HepG2 (cell line): ENCODE data around the gene HBA1. TPM values are rescaled to one million over a fixed set of nuclear protein-coding genes. Genes with fewer than 3 reads are reported as not detected.

ENCODE experiments used
- ATAC-seq: fragments of 200-7000 bp; cut with Tn5 transposase; 3 replicates; pipeline ENCODE4 v1.9.1; 2020; ENCODE audit warnings: mild to moderate bottlenecking, moderate library complexity
- BruUV-seq: library from RNA; stranded (reverse); fragments of 400-500 nt; replicated peaks from 2 replicates; lab custom pipeline; 2021; lab: Mats Ljungman, UMichigan
- CTCF ChIA-PET: fragments of 300-600 bp; formaldehyde crosslinking; extraction: SDS; loops from one replicate; lab custom pipeline; 2021; ENCODE audit warnings: low total read pairs, inconsistent platforms, low intra/inter-chr PET ratio; lab: Yijun Ruan, JAX
- POLR2A ChIA-PET: fragments of 350-600 bp; sonication (Branson Sonifier 250); formaldehyde crosslinking; loops from one replicate; lab custom pipeline; 2020; ENCODE audit warnings: antibody characterized with exemption, inconsistent platforms; lab: Yijun Ruan, JAX
- DNase-seq: peaks from one replicate; pipeline ENCODE4 v3.0.0-alpha.2; 2015; ENCODE audit warnings: low spot score
- FAIRE-seq: peaks from 3 replicates; lab custom pipeline; 2011; peaks lifted over from hg19 to GRCh38; lab: Jason Lieb, UNC
- H2AFZ ChIP-seq: one replicate; pipeline ENCODE4 v1.6.1; 2011; ENCODE audit warnings: low read length, inconsistent platforms
- H3K27ac ChIP-seq: fragments of 300-600 bp; 3 replicates; pipeline ENCODE4 v1.8.0; 2011; ENCODE audit warnings: mixed run types, mild to moderate bottlenecking, mixed read lengths, low read length, inconsistent platforms; ENCODE audit not compliant: insufficient read depth; ENCODE audit errors: extremely low read length
- H3K27me3 ChIP-seq, 2 experiments: fragments of 200-600 bp in 1 of 2; 2 replicates in 1 of 2; 3 replicates in 1 of 2; pipeline versions ENCODE4 v1.6.0 to v1.8.0; 2011; ENCODE audit warnings: low read length in 2 of 2, mild to moderate bottlenecking in 2 of 2, moderate library complexity in 2 of 2, inconsistent platforms in 1 of 2; ENCODE audit not compliant: insufficient read depth in 2 of 2, control insufficient read depth in 1 of 2
- H3K36me3 ChIP-seq, 2 experiments: fragments of 200-600 bp in 1 of 2; replicated peaks in 1 of 2; 2 replicates in 1 of 2; 3 replicates in 1 of 2; pipeline versions ENCODE4 v1.5.1 to v1.8.0; 2011; ENCODE audit warnings: low read length in 2 of 2, inconsistent platforms in 1 of 2; ENCODE audit not compliant: insufficient read depth in 2 of 2, control insufficient read depth in 1 of 2
- H3K4me1 ChIP-seq: 2 replicates; pipeline ENCODE4 v1.5.1; 2012; ENCODE audit warnings: low read length, inconsistent platforms; ENCODE audit not compliant: insufficient read depth
- H3K4me2 ChIP-seq: 2 replicates; pipeline ENCODE4 v1.6.0; 2011; ENCODE audit warnings: low read depth, low read length, inconsistent platforms
- H3K4me3 ChIP-seq, 3 experiments: fragments of 200-600 bp in 1 of 3; sonication (generic), shearing (Covaris generic) in 1 of 3; replicated peaks in 1 of 3; 2 replicates each; pipeline ENCODE4 v1.5.1; 2011 to 2016; ENCODE audit warnings: low read length in 3 of 3, inconsistent platforms in 2 of 3, low read depth in 2 of 3, mild to moderate bottlenecking in 2 of 3, control low read depth in 1 of 3, mixed read lengths in 1 of 3; ENCODE audit not compliant: insufficient read depth in 1 of 3
- H3K79me2 ChIP-seq: one replicate; pipeline ENCODE4 v1.6.1; 2011; ENCODE audit warnings: low read length, inconsistent platforms; ENCODE audit not compliant: insufficient read depth
- H3K9ac ChIP-seq: 2 replicates; pipeline ENCODE4 v1.6.0; 2011; ENCODE audit warnings: mild to moderate bottlenecking, low read depth, low read length, inconsistent platforms; ENCODE audit not compliant: insufficient read depth
- H3K9me3 ChIP-seq: 2 replicates; pipeline ENCODE4 v1.5.1; 2012; ENCODE audit warnings: mild to moderate bottlenecking, low read length
- H4K20me1 ChIP-seq: 2 replicates; pipeline ENCODE4 v1.6.0; 2011; ENCODE audit warnings: inconsistent platforms, mild to moderate bottlenecking, low read length, moderate library complexity; ENCODE audit not compliant: insufficient read depth
- EZH2 ChIP-seq: conservative IDR thresholded peaks from 2 replicates; pipeline ENCODE4 v1.6.1; 2012; ENCODE audit warnings: mild to moderate bottlenecking, low read depth, low read length, moderate library complexity
- FOXC1 ChIP-seq: sonication (generic); formaldehyde crosslinking; IDR thresholded peaks from 2 replicates; pipeline ENCODE4 v1.8.0; 2022; ENCODE audit warnings: mild to moderate bottlenecking, missing genetic modification reagents, borderline replicate concordance
- HMGXB4 ChIP-seq, 2 experiments: sonication (generic) in 1 of 2; formaldehyde crosslinking in 1 of 2; IDR thresholded peaks; 2 replicates each; pipeline versions ENCODE4 v1.4.0 to v1.6.1; 2018 to 2020; ENCODE audit warnings: missing genetic modification reagents in 2 of 2, borderline replicate concordance in 1 of 2, low read depth in 1 of 2, mild to moderate bottlenecking in 1 of 2, missing biosample characterization in 1 of 2
- KDM5B ChIP-seq: sonication (generic); formaldehyde crosslinking; IDR thresholded peaks from 2 replicates; pipeline ENCODE4 v1.4.0; 2020; ENCODE audit warnings: missing genetic modification reagents, mild to moderate bottlenecking, borderline replicate concordance
- KDM6A ChIP-seq: IDR thresholded peaks from 2 replicates; pipeline ENCODE4 v1.6.1; 2016; ENCODE audit warnings: low read depth
- MTF2 ChIP-seq: sonication (generic); formaldehyde crosslinking; IDR thresholded peaks from 2 replicates; pipeline ENCODE4 v1.5.0; 2020; ENCODE audit warnings: missing genetic modification reagents, borderline replicate concordance
- REPIN1 ChIP-seq: sonication (generic); formaldehyde crosslinking; IDR thresholded peaks from 2 replicates; pipeline ENCODE4 v1.8.0; 2022; ENCODE audit warnings: missing genetic modification reagents, low read depth, mild to moderate bottlenecking, borderline replicate concordance
- SMAD9 ChIP-seq: sonication (generic); formaldehyde crosslinking; IDR thresholded peaks from 2 replicates; pipeline ENCODE4 v1.5.1; 2020; ENCODE audit warnings: mild to moderate bottlenecking, missing genetic modification reagents
- TSC22D2 ChIP-seq: sonication (generic); formaldehyde crosslinking; IDR thresholded peaks from 2 replicates; pipeline ENCODE4 v1.5.1; 2020; ENCODE audit warnings: missing genetic modification reagents, mild to moderate bottlenecking, borderline replicate concordance
- ZKSCAN1 ChIP-seq: fragments of 150-350 bp; IDR thresholded peaks from 2 replicates; pipeline ENCODE4 v1.6.1; 2014; ENCODE audit warnings: low read length
- ZNF205 ChIP-seq: IDR thresholded peaks from 2 replicates; pipeline ENCODE4 v1.6.1; 2018; ENCODE audit warnings: missing biosample characterization, missing genetic modification reagents
- ZUFSP ChIP-seq: sonication (generic); formaldehyde crosslinking; IDR thresholded peaks from 2 replicates; pipeline ENCODE4 v1.9.0; 2021; ENCODE audit warnings: missing genetic modification reagents, mild to moderate bottlenecking, borderline replicate concordance
- WGBS: methylation state at CpG from one replicate; pipeline ENCODE4 v1.1.6; 2017; ENCODE audit warnings: low lambda C conversion rate; 5-methylcytosine and 5-hydroxymethylcytosine counted together
- in situ Hi-C: cut with HindIII; loops from 2 replicates; pipeline ENCODE4 v1.10.0; 2017; ENCODE audit warnings: low pct_unique_long_range_greater_than_20kb; ENCODE audit not compliant: extremely low pct_ligation_motif_present
- intact Hi-C: fragments of 100-400 bp; cut with micrococcal nuclease; formaldehyde crosslinking; loops from one replicate; pipeline ENCODE4 v1.10.0; 2022; ENCODE audit not compliant: unreplicated experiment
- polyA plus RNA-seq, 8 experiments: library from polyadenylated mRNA; depleted of rRNA in 3 of 8; stranded (reverse) in 7 of 8; unstranded in 1 of 8; fragments of >200 nt; fragmentation: Illumina TruSeq in 4 of 8; extraction: Trizol in 4 of 8; gene quantifications; 2 replicates each; pipeline versions ENCODE4 v1.2.1 to v1.2.3, GENCODE V29; 2011 to 2016; ENCODE audit warnings: low read depth in 4 of 8, missing spikeins in 1 of 8, mixed read lengths in 1 of 8; ENCODE audit not compliant: insufficient read depth in 1 of 8
- total RNA-seq, 5 experiments: library from RNA; depleted of rRNA; stranded (reverse); fragments of >200 nt; fragmentation: Illumina TruSeq; extraction: Trizol; gene quantifications; 2 replicates each; pipeline ENCODE4 v1.2.3, GENCODE V29; 2016; ENCODE audit warnings: low read depth in 1 of 5

HBA1 gene
- total and polyA plus RNA-seq, 2 of the 13 experiments (the other 11 are each of a cell fraction or from before 2014, with no cell fraction given) = 0.59 TPM; not detected in 1

- intact Hi-C loops = no loop called here
- in situ Hi-C loops = no loop called here
Measured at GRCh38 chr16:164827-165538, 11.5 kb upstream of the HBA1 start.

DNA sequence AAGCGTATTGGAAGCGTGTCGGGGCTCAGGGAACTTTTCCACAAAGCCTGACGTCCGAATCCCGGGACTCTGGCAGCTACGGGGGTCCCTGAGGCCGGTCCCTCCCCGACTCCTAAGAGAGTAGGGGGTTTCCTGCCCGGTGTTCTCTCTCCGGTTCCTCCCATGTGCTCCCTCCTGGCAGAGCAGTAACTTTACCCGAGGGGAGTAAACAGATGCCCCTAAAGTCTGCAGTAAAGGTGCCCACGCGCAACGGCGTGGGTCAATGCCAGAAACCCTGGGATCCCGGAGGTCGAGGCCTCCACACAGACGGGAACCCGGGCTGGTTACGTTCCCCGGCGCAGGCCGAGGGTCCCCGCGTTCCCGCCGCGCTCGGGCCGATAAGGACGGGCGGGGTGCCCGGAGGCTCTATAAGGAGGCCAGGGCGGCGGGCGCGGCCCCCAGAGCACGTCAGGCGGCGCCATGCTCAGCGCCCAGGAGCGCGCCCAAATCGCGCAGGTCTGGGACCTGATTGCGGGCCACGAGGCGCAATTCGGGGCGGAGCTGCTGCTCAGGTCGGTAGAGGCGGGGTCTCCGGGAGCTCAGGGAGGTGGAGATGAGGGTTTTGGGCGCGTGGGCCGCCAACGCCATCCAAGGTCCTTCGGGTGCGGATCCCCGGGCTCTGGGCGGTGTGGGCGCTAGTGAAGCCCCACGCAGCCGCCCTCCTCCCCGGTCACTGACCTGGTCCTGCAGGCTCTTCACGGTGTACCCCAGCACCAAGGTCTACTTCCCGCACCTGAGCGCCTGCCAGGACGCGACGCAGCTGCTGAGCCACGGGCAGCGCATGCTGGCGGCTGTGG, 10.7 kb upstream of the HBA1 start, which contains the start of gene HBM:
HBM (plus strand) TSS at position 440 of the 836 bp plus-strand sequence; CDS start at position 460, 20 bp downstream.
- Histone ChIP-seq H3K27me3 (peaks cover 23 to 58% of the 10 kb centered on the region in 2 experiments), H3K27ac (no peak within 1 kb of the TSS), H4K20me1 (peaks cover 3% of the 10 kb centered on the region; the same call in 1 of the 2 replicates), H3K79me2 (no peaks in the 10 kb centered on the region), H3K4me2 (peak within 1 kb of the TSS; percentile 51), H2AFZ (no peak within 1 kb of the TSS), H3K9ac (no peak within 1 kb of the TSS), H3K4me1 (peaks cover 38% of the 10 kb centered on the region), H3K4me3 (peak within 1 kb of the TSS in 2 of 3 experiments; percentile 20 to 54; a peak in 1 of 6 replicates), H3K9me3 (no peaks in the 10 kb centered on the region), H3K36me3 (no peaks in the 10 kb centered on the region)
- CTCF ChIA-PET = no interaction called here
- intact Hi-C loops (no loop called here), in situ Hi-C loops (no loop called here)
- ATAC-seq (no peak), DNase-seq (no peak), FAIRE-seq (no peak)
- POLR2A ChIA-PET = no interaction called here
- no TSS peak for BruUV-seq
- WGBS = 6% methylated on average over 32 of the region's 75 CpGs
- TF ChIP-seq KDM5B (0 out of 2 replicates have a peak, but pooled peaks have one; percentile 37), FOXC1 (CRISPR knock-in tag) (no peak), ZNF205 (no peak), MTF2 (CRISPR knock-in tag) (peak; percentile 31; the same call in 1 of the 2 replicates), HMGXB4 (CRISPR knock-in tag; IDR thresholded peaks at IDR 0.05; ENCODE audit: borderline replicate concordance in 1 of 2, low read depth in 1 of 2) (no peak), SMAD9 (CRISPR knock-in tag) (no peak), EZH2 (peak; percentile 81), KDM6A (CRISPR knock-in tag) (no peak), REPIN1 (CRISPR knock-in tag) (no peak), ZUFSP (CRISPR knock-in tag) (no peak)

More at GRCh38 chr16:164827-165538, 11.5 kb upstream of the HBA1 start:
- no TSS peak for BruUV-seq
- no peak overlapping the region for H3K27ac ChIP-seq
- ChIA-PET CTCF (no interaction called here), POLR2A (no interaction called here)
- H3K4me3 ChIP-seq = peak overlapping the region in 2 of 3 experiments; percentile 20 to 54; a peak in 1 of 6 replicates
- H3K27me3 ChIP-seq = peaks cover 23 to 62% of the 10 kb centered on the region in 2 experiments
- no peaks in the 10 kb centered on the region for H3K36me3 ChIP-seq
- H3K9ac ChIP-seq = no peak overlapping the region
- DNase-seq (no peak), ATAC-seq (no peak), FAIRE-seq (no peak)
- no peak overlapping the region for H2AFZ ChIP-seq
- H3K9me3 ChIP-seq = no peaks in the 10 kb centered on the region
- H3K4me1 ChIP-seq = peaks cover 38% of the 10 kb centered on the region
- no peaks in the 10 kb centered on the region for H3K79me2 ChIP-seq
- 44% methylated on average over 25 of the region's 77 CpGs for WGBS
- H3K4me2 ChIP-seq = peak overlapping the region; percentile 51
- peaks cover 3% of the 10 kb centered on the region; the same call in 1 of the 2 replicates for H4K20me1 ChIP-seq
- TF ChIP-seq TSC22D2 (no peak), ZKSCAN1 (no peak)
